GM12878 (cell line): ENCODE results near the gene PITPNM3. TPM values are rescaled to one million over a fixed set of nuclear protein-coding genes. Genes with fewer than 3 reads are reported as not detected.

ENCODE experiments used
- HDAC2 ChIP-seq: fragments of 200-600 bp; sonication (generic); IDR thresholded peaks from 2 replicates; pipeline ENCODE4 v1.6.1; 2017
- MLLT1 ChIP-seq: fragments of 450-650 bp; IDR thresholded peaks from 2 replicates; pipeline ENCODE4 v1.6.1; 2016; ENCODE audit warnings: mild to moderate bottlenecking
- NBN ChIP-seq: fragments of 450-650 bp; IDR thresholded peaks from 2 replicates; pipeline ENCODE4 v1.6.1; 2016
- NR2F1 ChIP-seq: fragments of 450-650 bp; conservative IDR thresholded peaks from 2 replicates; pipeline ENCODE4 v1.6.1; 2017; ENCODE audit warnings: mild to moderate bottlenecking
- PBX3 ChIP-seq: IDR thresholded peaks from 2 replicates; pipeline ENCODE4 v1.6.1; 2011; ENCODE audit warnings: mild to moderate bottlenecking, low read depth, low read length, moderate library complexity; ENCODE audit not compliant: insufficient replicate concordance
- POLR2AphosphoS2 ChIP-seq: IDR thresholded peaks from 2 replicates; pipeline ENCODE4 v1.6.1; 2011; ENCODE audit warnings: low read depth, mild to moderate bottlenecking, low read length, improper control_type of control experiment, moderate library complexity
- SMAD1 ChIP-seq: fragments of 450-650 bp; IDR thresholded peaks from 2 replicates; pipeline ENCODE4 v1.6.1; 2018; ENCODE audit warnings: mild to moderate bottlenecking, low read depth; ENCODE audit not compliant: partially characterized antibody
- TBL1XR1 ChIP-seq: IDR thresholded peaks from 2 replicates; pipeline ENCODE4 v1.6.1; 2012; ENCODE audit warnings: low read depth, low read length, improper control_type of control experiment
- polyA plus RNA-seq, 11 experiments: library from polyadenylated mRNA; depleted of rRNA in 4 of 11; unstranded in 6 of 11; stranded (reverse) in 5 of 11; fragments of >200 nt; fragmentation: Nextera tagmentation in 4 of 11; fragmentation: Illumina TruSeq in 1 of 11; extraction: Ambion mirVana in 4 of 11; extraction: Trizol in 1 of 11; gene quantifications; 1 replicate in 1 of 11; 2 replicates in 10 of 11; pipeline versions ENCODE4 v1.2.1 to v1.2.3, GENCODE V29; 2011 to 2016; ENCODE audit warnings: inconsistent platforms in 2 of 11, missing spikeins in 2 of 11, low read depth in 1 of 11
- total RNA-seq, 4 experiments: library from RNA; depleted of rRNA in 3 of 4; stranded (reverse); fragments of >200 nt in 3 of 4; fragmentation: Illumina TruSeq in 1 of 4; extraction: Trizol in 1 of 4; gene quantifications; 2 replicates each; pipeline versions ENCODE4 v1.2.1 to v1.2.3, GENCODE V29; 2013 to 2021

The PITPNM3 gene
- total and polyA plus RNA-seq, 10 of the 15 experiments (the other 5 are each of a cell fraction or from before 2014, with no cell fraction given): 0.02 to 0.49 (median 0.19) TPM; not detected in 1

DNA sequence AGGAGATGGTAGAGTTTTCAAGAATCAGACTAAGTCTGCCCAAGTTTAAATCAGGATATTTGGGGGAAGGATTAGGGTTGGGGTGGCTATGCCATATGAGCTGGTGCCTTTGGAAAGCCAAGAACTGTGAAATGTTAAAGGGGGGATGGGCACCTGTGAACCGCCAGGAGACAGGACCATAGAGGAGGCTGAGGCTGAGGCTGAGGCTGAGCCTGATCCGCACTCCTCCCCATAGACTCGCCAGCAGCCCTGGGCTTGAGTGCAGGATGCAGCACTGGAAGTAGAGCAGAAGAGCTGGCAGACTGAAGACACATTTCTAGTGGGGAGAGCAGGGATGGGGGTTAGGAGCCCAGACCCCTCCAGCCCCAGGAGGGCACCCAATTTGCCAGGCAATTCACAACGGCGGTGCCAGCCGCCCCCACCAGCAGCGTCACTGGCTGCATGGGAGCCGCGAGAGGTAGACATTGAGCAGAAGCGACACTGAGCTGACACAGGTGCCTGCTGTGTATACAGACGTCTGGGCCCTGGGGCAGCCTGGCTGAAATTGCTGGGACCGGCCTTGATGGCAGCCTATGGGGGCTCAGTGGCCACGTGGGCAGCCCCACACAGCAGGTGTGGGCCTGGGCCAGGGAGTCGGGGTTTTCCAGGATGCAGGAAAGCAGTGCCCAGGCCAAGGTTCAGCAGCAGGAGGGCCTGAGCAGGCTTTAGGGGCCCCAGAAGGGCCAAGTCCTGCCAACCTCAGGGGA, 102.9 kb downstream of the PITPNM3 start (continued):
- no peak for TF ChIP-seq MLLT1
- no peak for TF ChIP-seq SMAD1
- TF ChIP-seq PBX3: no peak
- TF ChIP-seq NBN: no peak
- TF ChIP-seq POLR2AphosphoS2: no peak
- no peak for TF ChIP-seq HDAC2
- no peak for TF ChIP-seq TBL1XR1
- TF ChIP-seq NR2F1: no peak
